RWPE1 (cell line): Measurements from ENCODE around the gene ZNF773.
A peak's percentile ranks its signal among the peaks of the same experiment; 100 is the strongest.
"Not testable (repeated sequence)": the region's sequence is repeated elsewhere in the genome, so short reads cannot be mapped to it uniquely, and the experiment has no call there.

Experiments used
- CTCF ChIA-PET: fragments of 350-600 bp; sonication (Branson Sonifier 250); formaldehyde crosslinking; extraction: SDS; loops from one replicate; lab custom pipeline; 2021; lab: Yijun Ruan, JAX
- POLR2A ChIA-PET: fragments of 400-600 bp; formaldehyde crosslinking; extraction: SDS; loops from one replicate; lab custom pipeline; 2020; ENCODE audit warnings: antibody characterized with exemption; ENCODE audit not compliant: low non-redundant PET; lab: Yijun Ruan, JAX
- DNase-seq: peaks from one replicate; pipeline ENCODE4 v3.0.0; 2012; ENCODE audit warnings: low spot score
- H3K27ac ChIP-seq: fragments of 450-650 bp; 2 replicates; pipeline ENCODE4 v1.5.1; 2017
- TF ChIP-seq, protein P1 (sequence below): fragments of 450-650 bp; conservative IDR thresholded peaks from 2 replicates; pipeline ENCODE4 v1.5.1; 2017; ENCODE audit warnings: low read depth, mild to moderate bottlenecking

ZNF773 gene

DNA sequence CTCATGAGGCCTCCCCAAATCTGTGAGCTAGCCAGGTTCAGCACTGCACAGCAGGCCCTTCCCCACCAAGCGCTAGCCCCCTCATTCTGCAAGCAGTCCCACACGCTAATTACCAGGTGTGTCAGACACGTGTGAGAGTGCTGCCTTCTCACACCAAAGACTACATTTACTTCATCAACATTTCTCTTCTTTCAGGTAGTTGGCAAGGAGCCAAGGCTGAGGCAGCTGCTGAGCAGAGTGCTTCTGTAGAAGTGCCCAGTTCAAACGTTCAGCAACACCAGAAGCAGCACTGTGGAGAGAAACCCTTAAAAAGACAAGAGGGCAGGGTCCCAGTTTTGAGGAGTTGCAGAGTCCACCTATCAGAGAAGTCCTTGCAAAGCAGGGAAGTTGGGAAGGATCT, 6.4 kb downstream of the ZNF773 start:
- TF ChIP-seq, protein P1, sequence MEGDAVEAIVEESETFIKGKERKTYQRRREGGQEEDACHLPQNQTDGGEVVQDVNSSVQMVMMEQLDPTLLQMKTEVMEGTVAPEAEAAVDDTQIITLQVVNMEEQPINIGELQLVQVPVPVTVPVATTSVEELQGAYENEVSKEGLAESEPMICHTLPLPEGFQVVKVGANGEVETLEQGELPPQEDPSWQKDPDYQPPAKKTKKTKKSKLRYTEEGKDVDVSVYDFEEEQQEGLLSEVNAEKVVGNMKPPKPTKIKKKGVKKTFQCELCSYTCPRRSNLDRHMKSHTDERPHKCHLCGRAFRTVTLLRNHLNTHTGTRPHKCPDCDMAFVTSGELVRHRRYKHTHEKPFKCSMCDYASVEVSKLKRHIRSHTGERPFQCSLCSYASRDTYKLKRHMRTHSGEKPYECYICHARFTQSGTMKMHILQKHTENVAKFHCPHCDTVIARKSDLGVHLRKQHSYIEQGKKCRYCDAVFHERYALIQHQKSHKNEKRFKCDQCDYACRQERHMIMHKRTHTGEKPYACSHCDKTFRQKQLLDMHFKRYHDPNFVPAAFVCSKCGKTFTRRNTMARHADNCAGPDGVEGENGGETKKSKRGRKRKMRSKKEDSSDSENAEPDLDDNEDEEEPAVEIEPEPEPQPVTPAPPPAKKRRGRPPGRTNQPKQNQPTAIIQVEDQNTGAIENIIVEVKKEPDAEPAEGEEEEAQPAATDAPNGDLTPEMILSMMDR: no peak
- DNase-seq: no peak
- ChIA-PET CTCF (no interaction called here), POLR2A (no interaction called here)
- no peak overlapping the region for H3K27ac ChIP-seq

DNA sequence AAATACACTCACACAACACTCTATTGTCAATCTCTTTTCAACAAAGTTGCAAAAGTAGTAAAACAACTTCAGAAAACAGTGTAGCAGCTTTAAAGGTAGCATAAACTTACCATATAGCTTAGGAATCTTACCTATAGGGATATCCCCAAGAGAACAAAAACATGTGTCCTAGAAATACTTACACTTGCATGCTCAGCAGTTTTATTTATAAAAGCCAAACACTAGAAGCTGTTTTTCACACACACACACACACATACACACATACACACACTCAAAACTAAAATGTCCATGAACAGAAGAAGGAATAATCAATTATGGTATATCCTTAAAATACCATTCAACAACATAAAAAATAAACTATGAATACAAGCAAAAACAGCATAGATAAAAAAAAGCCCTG, 11.7 kb downstream of the ZNF773 start:
- CTCF ChIA-PET: interaction anchor here (0.6 kb wide), 1 partner anchor 734 kb away, joined by 4 read pairs; no protein-coding TSS in a partner anchor
- POLR2A ChIA-PET: no interaction called here
- no peak for DNase-seq
- TF ChIP-seq, protein P1: no peak
- H3K27ac ChIP-seq: no peak overlapping the region

DNA sequence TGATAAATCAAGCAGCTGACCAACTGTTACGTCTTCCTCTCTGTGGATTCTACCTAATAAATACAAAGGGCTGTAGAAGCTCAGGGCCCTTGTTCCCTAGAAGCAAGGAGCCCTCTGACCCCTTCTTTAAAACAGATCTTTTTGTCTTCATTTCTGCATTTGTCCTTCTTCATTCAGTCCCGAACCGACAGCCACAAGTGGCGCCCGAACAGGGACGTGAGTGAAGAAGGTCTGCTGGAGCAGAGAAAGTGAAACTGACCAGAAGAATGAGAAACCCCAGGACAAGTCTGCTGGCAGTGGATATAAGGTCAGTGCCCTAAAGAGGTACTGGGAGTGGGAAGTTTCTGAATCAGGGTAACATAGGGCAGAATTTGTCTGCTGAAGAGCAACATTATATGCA, 13.1 kb downstream of the ZNF773 start:
- TF ChIP-seq, protein P1: no peak
- POLR2A ChIA-PET: no interaction called here
- CTCF ChIA-PET: no interaction called here
- DNase-seq: no peak
- no peak overlapping the region for H3K27ac ChIP-seq

DNA sequence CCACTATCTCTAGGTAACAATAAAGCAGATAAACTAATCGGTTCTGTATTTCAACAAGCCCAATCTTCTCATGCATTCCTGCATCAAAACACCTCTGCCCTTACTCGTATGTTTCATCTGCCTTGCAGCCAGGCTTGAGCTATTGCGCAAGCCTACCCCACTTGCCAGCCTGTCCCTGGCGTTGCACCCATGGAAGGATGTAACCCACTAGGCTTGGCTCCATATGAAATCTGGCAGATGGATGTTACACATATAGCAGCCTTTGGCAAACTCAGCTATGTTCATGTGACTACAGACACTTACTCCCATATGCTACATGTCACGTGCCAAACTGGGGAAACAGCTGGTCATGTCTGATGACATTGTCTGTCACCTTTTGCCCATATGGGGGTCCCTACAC, 15.5 kb downstream of the ZNF773 start:
- DNase-seq: no peak
- TF ChIP-seq, protein P1: no peak
- ChIA-PET POLR2A (no interaction called here), CTCF (no interaction called here)
- H3K27ac ChIP-seq: no peak overlapping the region

DNA sequence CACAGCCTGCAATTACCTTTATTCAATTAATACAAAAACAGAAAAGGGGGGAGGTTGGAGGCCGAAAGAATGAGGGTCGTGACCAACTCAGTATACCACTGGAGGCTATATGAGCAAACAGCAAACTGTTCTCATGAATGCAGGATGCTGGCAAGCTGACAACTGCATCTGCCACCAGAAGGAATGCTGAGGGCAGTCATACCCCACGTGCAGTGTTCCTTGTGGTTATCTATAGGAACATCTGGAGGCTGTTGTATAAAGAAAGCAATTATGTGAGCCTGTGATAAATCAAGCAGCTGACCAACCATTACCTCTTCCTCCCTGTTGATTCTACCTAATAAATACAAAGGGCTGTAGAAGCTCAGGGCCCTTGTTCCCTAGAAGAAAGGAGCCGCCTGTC, 18.3 kb downstream of the ZNF773 start:
- POLR2A ChIA-PET, DNase-seq, H3K27ac ChIP-seq, CTCF ChIA-PET: not testable (repeated sequence)

DNA sequence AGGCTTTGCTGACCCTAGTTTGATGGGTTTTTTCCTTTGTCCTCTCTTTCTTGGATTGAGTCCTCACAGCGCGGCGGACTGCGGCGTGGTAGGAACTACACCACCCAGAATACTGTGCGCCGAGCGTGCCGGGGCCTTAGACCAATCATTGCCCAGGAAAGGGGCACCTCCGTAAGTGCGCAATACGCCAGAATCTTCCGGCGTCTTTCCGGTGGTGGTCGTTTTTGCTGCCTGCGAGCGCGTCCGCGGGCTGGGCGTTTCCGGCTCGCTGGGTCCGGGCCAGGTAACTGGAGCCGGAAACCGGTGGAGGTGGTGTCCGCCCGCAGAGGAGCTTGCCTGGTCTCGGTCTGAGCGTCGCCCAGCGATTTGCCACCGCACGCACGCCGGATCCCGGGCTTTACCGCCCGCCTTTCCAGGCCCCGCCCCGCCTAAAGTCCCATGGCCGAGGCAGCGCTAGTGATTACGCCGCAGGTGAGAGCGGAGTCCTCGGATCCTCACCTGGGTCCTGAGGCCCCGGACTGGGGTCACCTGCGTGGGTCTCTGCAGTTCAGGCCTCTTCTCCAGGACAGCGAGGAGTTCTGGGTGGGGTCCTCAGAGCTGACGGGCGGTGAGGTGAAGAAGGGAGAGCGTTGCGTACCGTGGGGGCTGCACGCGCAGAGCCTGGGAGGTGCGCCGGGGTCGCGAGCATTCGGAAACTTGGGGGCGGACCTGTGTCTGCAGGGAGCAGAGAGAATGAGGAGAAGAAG, 27.6 kb downstream of the ZNF773 start, which contains the start of gene ZNF549:
Gene ZNF549 (plus strand): TSS at position 221 of the 746 bp plus-strand sequence. CDS start 218 bp downstream, at position 439.
- POLR2A ChIA-PET: no interaction called here
- H3K27ac ChIP-seq: peak within 1 kb of the TSS; percentile 81
- CTCF ChIA-PET: no interaction called here
- TF ChIP-seq, protein P1: no peak
- peak; percentile 96 for DNase-seq

DNA sequence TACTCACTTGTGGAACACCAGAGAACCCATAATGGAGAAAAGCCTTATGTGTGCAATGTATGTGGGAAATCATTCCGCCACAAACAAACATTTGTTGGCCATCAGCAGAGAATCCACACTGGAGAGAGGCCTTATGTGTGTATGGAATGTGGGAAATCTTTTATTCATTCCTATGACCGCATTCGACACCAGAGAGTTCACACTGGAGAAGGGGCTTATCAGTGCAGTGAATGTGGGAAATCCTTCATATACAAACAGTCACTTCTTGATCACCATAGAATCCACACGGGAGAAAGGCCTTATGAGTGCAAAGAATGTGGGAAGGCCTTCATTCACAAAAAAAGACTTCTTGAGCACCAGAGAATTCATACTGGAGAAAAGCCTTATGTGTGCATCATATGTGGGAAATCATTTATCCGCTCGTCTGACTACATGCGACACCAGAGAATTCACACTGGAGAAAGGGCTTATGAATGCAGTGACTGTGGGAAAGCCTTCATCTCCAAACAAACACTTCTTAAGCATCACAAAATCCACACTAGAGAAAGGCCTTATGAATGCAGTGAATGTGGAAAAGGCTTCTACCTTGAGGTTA, 38.3 kb downstream of the ZNF773 start:
- DNase-seq: no peak
- no peak overlapping the region for H3K27ac ChIP-seq
- TF ChIP-seq, protein P1: no peak
- ChIA-PET CTCF (no interaction called here), POLR2A (no interaction called here)
